Panc1 (cell line): Measurements from ENCODE around the gene IDE.

ENCODE experiments used
- TF ChIP-seq, protein P1 (sequence below): fragments of 450-650 bp; IDR thresholded peaks from 2 replicates; pipeline ENCODE4 v1.5.1; 2017; ENCODE audit warnings: mild to moderate bottlenecking
- TF ChIP-seq, protein P2 (sequence below), 2 experiments: IDR thresholded peaks; 2 replicates each; pipeline ENCODE4 v1.6.1; 2011 to 2012; ENCODE audit warnings: low read depth in 2 of 2, control low read depth in 1 of 2, low read length in 1 of 2, mild to moderate bottlenecking in 1 of 2, moderate library complexity in 1 of 2; ENCODE audit not compliant: insufficient read depth in 1 of 2

DNA sequence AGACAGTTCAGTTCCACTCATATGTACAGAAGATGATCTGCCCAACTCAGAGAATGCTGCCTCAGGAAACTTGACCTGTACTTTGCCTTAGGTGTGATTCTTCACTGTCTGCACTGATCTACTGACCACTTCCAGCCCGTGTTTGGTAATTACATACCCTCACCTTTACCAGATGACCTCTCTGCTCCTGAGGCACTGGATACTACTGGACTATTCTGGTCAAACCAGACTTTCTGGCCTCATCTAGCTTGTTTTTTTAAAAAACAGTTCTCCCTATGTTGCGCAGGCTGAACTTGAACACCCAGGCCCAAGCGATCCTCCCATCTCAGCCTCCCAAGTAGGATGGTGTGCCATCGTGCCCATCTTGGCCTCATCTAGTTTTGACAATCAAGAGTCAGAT lies 26.2 kb downstream of the IDE start:
- TF ChIP-seq, protein P1, sequence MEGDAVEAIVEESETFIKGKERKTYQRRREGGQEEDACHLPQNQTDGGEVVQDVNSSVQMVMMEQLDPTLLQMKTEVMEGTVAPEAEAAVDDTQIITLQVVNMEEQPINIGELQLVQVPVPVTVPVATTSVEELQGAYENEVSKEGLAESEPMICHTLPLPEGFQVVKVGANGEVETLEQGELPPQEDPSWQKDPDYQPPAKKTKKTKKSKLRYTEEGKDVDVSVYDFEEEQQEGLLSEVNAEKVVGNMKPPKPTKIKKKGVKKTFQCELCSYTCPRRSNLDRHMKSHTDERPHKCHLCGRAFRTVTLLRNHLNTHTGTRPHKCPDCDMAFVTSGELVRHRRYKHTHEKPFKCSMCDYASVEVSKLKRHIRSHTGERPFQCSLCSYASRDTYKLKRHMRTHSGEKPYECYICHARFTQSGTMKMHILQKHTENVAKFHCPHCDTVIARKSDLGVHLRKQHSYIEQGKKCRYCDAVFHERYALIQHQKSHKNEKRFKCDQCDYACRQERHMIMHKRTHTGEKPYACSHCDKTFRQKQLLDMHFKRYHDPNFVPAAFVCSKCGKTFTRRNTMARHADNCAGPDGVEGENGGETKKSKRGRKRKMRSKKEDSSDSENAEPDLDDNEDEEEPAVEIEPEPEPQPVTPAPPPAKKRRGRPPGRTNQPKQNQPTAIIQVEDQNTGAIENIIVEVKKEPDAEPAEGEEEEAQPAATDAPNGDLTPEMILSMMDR: no peak
- TF ChIP-seq, protein P2, sequence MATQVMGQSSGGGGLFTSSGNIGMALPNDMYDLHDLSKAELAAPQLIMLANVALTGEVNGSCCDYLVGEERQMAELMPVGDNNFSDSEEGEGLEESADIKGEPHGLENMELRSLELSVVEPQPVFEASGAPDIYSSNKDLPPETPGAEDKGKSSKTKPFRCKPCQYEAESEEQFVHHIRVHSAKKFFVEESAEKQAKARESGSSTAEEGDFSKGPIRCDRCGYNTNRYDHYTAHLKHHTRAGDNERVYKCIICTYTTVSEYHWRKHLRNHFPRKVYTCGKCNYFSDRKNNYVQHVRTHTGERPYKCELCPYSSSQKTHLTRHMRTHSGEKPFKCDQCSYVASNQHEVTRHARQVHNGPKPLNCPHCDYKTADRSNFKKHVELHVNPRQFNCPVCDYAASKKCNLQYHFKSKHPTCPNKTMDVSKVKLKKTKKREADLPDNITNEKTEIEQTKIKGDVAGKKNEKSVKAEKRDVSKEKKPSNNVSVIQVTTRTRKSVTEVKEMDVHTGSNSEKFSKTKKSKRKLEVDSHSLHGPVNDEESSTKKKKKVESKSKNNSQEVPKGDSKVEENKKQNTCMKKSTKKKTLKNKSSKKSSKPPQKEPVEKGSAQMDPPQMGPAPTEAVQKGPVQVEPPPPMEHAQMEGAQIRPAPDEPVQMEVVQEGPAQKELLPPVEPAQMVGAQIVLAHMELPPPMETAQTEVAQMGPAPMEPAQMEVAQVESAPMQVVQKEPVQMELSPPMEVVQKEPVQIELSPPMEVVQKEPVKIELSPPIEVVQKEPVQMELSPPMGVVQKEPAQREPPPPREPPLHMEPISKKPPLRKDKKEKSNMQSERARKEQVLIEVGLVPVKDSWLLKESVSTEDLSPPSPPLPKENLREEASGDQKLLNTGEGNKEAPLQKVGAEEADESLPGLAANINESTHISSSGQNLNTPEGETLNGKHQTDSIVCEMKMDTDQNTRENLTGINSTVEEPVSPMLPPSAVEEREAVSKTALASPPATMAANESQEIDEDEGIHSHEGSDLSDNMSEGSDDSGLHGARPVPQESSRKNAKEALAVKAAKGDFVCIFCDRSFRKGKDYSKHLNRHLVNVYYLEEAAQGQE (IDR thresholded peaks at IDR 0.05; ENCODE audit: insufficient read depth in 1 of 2, low read depth in 2 of 2, low read length in 1 of 2): no peak
